GM19035 (cell line): Measurements from ENCODE around the gene MANBA.
"Not testable (repeated sequence)": the region's sequence is repeated elsewhere in the genome, so short reads cannot be mapped to it uniquely, and the experiment has no call there.

ENCODE experiments used
- ATAC-seq: cut with Tn5 transposase; IDR thresholded peaks from one replicate; pipeline ENCODE4 v1.9.1; 2021; ENCODE audit not compliant: unreplicated experiment

The MANBA gene

GRCh38 chr4:102764901-102765300 is 4.1 kb upstream of the MANBA start:
- ATAC-seq, result no peak

GRCh38 chr4:102761906-102762305 is 1.1 kb upstream of the MANBA start:
- no peak for ATAC-seq

GRCh38 chr4:102761296-102761701 is 531 bp upstream of the MANBA start:
- ATAC-seq, result peak; percentile 13

DNA sequence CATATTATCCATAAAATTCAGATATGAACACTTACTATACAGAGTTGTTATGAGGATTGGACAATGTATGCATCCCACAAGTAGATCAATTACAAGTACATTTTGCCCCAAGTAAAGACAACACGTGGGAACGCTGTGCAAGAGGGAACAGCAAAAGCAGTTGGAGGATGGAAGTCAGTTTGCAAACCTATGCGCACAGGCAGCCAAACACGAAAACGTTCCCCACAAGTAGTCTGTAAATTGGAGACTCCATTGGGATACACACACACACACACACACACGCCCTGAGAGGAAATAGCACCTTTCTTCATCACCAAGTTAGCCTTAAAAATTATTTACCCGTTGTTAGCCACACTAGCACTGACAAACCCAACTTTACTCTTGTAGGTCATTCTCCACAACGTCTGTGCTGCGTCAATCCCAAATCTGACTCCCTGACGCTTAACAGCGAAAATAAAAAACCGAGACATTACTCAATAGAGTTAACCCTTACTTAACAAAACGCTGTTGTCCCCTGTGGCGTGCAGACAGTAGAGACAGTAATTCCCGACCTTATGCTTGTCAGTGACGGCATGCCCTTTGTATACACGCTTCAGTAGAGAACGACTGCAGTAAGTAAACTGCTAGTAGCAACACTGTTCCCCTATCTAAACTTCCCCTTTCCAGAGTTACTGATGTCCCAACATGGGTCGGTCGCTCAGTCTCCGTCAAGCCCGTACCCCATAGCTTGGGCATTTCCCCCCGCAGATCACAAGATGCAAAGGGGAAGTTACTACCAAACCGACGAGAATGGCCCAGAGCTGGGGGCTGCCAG is 730 bp downstream of the MANBA start:
- peak; percentile 55 for ATAC-seq

DNA sequence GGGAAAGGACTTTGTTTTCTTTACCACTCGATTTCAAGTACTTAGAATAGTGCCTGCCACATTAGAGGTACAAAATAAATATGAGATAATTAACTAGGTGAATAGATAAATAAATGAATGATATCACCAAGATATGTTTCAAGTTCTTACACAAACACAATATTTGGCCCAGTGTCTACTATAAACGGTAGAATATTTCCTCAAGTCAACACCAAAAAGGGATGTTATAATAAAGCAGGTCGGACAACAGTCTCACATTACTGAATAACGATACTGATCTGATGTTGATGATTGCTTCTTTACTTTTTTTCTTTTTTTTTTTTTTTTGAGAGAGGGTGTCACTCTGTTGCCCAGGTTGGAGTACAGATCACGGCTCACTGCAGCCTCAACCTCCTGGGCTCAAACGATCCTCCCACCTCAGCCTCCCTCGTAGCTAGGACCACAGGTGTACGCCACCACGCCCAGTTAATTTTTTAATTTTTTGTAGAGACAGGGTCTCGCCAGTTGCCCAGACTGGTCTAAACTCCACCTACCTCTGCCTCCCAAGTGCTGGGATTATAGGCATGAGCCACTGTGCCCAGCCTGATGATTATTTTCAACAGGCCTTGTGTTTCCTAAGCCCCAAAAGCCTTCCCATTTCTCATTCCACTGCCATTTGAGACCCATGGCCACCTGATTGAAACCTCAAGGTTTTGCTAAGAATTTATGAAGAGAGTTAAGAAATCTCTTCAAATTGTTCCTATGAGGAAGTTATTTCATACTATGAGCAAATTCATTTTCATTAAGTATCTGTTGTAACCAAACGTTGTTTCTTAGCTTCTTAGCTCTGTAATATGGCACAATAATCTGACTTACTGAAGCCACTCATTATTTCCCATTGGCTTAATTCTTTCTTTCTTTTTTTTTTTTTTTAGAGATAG is 2.3 kb downstream of the MANBA start:
- ATAC-seq, result no peak

- ATAC-seq, result no peak
These were observed 3.1 kb downstream of the MANBA start for GRCh38 chr4:102757681-102758080.

DNA sequence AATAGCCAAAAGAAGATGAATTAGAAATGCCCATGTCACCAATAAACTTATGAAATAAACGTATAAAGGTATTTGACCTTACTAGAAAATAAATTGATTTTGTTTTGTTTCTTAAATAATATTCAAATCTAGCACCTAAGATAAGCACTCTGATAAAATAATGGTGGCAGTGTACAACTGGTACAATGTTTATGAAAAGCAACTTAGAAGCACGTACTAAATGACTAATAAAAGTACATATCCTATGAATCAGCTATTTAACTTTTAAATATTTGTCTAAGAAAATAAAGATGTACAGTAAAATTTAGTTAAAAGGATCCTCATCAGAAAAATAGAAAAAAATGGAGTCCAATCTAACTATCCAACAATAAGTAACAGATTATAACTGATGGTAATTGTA is 6.7 kb downstream of the MANBA start:
- ATAC-seq, result no peak

- no peak for ATAC-seq
These were observed 8.8 kb downstream of the MANBA start for GRCh38 chr4:102751941-102752340.

DNA sequence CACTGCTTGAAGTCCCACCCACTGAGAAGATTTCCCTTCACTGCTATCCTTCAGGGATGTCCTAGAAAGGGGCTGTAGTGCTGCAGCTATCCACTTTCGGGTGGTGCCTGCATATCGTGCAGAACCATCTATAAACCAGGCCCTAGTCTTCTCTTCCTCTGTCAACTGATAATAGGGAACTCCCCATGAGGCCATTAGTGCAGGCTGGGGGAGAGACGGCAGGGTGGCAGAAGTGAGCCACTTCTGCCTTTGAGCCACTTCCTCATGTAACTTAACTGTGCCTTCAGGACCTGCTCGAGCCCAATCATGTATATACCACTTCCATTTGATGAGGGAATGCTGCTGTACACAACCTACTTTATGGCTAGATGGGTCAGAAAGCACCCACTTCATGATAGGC is 17.4 kb downstream of the MANBA start:
- ATAC-seq, result peak; percentile 98

- ATAC-seq, result not testable (repeated sequence)
These were observed 22.0 kb downstream of the MANBA start for GRCh38 chr4:102738802-102739201.

DNA sequence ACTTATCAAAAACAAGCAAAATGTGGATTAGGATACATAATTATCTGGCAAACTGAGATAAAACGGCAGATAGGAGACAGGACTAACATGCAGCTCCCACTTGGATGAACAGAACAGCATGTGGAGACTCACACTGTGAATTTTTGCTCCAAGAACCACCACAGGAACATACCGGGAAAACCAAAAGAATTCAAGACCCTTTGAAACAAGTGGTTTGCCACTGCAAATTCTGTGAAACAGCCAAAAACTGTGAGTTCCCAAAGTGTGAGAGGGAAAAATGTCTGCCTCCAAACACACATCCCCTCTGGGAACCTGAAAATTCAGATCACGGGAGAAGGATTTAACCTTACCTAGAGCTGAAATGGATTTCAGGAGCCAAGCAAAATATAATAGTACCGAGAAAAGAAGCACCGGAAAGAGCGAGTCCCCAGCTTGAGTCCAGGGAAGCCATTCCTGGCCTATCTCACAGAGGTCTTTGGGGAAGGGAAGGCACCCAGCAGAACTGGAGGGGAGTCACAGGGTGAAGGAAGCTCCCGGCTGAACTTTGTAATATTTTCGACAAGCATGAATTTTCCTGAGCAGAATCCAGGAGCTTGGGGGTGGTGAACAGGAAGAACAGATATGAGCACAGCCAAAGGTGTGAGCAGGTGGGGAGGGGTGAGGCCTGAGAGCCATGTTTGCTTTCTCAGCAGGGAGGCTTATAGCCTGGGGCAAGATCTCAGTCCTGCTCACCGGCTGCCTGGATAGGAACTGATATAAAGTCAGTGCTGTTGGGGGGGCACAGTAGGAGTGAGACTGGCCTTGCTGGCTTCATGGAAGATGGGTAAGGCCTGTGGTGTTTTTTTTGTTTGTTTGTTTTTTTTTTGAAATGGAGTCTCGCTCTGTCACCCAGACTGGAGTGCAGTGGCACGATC is 23.9 kb downstream of the MANBA start:
- no peak for ATAC-seq

DNA sequence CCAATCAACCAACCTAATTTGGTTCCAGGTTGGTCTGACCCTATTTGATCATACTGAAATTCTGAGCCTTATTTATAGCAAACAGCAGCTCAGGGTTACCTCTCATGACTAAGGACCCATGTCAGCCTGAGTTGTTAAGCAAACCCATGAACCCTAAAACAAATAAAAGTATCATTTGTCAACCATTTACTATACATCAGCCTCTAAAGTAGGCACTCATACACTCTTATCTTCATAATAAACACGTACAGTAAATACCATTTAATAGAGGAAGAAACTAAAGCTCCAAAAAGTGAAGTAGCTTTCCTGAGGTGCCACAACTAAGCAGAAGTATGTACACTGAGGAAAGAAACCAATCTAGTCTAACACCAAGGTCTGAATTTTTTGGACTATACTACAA is 25.2 kb downstream of the MANBA start:
- ATAC-seq, result no peak

DNA sequence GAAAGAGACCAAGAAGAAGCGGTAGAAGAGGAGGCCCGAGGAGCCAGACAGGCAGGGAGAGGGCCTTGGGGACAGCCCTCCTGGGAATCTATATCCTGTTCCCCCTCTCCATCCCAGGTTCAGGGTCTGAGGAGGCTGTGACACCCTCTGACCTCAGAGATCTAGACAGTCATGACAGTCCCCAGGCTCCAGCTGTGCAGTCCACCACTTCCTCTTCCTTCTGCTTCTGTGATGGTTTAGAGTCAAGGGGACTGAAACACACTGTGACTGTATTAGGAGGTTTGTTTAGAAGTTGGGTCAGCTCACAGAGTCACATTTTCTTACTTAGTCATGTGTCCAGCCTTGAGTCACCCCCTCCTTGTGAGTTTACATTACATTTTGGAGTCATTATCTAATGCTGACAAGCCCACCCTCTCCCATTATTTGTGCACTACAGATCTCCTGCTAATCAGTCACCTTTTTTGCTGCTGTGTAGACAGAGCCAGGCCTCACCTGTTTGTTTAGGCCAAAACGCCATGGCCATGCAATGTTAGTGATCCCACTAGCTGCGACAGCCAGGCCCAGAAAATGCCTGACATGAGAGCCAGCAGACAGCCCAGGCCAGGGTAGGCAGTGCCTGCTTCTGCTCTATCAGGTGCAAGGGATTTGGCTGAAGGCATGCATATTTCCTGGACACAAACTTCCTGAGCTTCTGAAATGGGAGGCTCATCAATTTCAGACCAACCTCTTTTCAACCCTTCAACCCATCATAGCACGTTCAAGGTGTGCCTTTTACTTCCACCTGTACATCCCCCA is 26.0 kb downstream of the MANBA start:
- ATAC-seq, result peak; percentile 99

- no peak for ATAC-seq
These were observed 26.7 kb downstream of the MANBA start for GRCh38 chr4:102734116-102734515.

DNA sequence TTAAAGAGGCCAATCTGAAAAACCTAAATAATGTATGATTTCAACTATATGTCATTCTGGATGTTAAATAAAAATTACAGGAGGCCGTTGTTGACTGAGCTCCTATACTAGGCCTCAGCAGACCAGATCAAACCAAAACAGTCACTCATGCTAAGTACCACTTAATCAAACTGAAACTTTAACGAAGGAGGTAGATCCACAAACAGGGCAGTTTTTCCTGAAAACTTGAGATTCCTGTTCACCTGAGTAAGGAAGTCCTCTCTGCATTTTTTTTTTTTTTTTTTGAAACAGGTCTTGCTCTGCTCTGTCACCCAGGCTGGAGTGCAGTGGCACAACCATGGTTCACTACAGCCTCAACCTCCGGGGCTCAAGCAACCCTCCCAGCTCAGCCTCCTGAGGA is 27.7 kb downstream of the MANBA start:
- no peak for ATAC-seq

- ATAC-seq, result no peak
These were observed 28.1 kb downstream of the MANBA start for GRCh38 chr4:102732678-102733077.

GRCh38 chr4:102730968-102731533 is 29.7 kb downstream of the MANBA start:
- ATAC-seq, result no peak

DNA sequence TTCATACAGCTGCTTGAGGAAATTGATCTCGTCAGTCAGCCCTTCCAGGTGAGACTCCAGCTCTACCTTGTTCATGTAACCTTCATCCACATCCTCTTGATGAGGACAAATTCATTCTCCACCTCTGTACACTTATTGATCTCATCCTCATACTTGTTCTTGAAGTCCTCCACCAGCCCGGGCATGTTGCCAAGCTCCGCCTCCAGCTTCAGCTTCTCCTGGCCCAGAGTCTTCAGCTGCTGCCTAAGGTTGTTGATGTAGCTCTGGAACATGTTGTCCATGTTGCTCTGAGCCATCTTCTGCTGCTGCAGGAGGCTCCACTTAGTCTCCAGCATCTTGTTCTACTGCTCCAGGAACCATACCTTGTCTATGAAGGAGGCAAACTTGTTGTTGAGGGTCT is 31.3 kb downstream of the MANBA start:
- not testable (repeated sequence) for ATAC-seq

DNA sequence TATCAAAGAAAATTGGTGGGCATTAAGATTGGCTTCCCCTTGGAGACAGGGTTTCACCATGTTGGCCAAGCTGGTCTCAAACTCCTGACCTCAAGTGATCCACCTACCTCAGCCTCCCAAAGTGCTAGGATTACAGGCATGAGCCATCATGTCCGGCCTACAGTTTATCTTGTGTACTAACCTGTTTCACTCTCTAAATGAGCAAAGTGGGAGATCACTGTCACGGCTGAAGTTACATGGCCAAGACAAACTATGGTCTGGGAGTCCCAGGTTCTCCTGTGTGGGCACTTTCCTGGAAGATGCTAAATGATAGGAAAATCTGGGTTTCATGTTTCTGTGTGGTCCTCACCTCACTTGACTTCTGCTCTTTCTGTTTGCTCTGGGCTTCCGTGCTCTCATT is 33.8 kb downstream of the MANBA start:
- not testable (repeated sequence) for ATAC-seq

DNA sequence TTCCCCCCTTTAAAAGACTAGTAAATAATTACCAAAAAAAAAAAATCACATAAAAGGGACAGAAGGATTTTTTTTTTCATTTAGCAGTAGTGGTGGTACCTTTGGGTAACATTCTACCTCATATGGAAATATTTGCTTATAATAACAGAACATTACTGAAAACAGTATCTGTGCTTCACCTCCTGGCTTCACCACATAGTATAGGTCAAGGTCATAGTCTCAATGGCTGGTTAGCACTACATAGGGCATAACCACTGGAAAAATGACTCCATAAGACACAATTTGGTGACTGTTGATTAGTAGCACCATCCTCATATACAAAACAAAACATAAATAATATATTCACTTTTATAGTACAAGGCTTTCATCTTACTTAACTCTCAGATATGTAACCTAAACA is 34.7 kb downstream of the MANBA start:
- no peak for ATAC-seq
